IPS DF 4.7 (cell line): ENCODE measurements around the gene CENPM.

ENCODE experiments used
- DNase-seq: peaks from one replicate; pipeline ENCODE4 v3.0.0-alpha.2; 2013; ENCODE audit warnings: low spot score; ENCODE audit errors: extremely low read depth

CENPM gene

DNA sequence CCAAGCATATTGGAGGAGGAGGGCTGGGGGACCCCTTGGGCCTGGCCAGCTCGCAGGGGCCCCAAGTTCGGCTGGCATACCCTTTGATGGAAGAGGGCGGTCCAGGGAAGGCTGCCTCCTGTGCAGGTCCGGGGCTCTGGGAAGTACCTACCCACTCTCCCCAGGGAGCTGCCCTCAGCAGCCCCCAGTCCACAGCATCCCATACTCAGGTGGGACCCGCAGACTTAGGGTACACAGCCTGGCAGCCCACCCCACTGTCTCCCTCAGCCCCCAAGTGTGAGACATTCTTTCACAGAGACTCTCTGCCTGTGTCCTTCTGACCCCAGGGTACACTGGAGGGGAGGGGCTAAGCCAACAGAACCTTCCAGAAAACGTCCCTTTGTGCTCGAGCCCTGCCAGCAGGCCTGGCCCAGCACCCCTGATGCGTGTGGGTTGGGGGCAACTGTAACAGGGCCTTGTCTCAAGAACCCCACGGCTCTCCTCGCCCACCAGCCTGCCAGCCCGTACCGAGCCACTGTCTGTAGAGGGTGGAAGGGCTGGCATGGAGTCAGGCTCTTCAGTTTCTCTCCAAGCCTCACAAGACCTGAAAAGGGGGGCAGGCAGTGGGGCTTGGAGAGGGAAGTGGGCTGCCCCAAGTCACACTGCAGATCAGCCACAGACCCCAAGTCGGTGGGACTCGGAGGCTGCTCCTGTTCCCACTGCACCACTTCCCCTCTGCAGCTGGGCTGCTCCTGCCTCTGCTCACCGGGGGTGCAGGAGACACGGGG, 13.4 kb downstream of the CENPM start:
- DNase-seq, result no peak

DNA sequence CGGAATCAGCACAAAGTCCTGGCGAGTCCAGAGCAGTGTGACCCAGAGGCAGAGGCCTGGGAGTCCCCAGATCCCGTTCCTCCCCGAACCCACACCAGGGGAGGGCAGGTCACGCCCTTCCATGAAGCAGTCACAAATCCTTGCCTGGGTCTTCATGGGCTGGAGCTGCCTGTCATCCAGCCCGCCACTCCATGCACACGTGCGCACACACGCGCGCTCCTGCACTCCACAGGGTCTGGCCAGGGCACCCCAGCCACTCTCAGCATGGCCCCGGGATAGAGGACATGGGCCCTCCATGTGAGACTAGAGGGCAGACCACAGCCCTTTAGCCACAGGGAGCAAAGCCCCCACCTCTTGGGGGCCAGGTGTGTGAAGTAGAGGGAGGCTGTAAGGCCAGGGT, 14.6 kb downstream of the CENPM start:
- DNase-seq, result no peak

DNA sequence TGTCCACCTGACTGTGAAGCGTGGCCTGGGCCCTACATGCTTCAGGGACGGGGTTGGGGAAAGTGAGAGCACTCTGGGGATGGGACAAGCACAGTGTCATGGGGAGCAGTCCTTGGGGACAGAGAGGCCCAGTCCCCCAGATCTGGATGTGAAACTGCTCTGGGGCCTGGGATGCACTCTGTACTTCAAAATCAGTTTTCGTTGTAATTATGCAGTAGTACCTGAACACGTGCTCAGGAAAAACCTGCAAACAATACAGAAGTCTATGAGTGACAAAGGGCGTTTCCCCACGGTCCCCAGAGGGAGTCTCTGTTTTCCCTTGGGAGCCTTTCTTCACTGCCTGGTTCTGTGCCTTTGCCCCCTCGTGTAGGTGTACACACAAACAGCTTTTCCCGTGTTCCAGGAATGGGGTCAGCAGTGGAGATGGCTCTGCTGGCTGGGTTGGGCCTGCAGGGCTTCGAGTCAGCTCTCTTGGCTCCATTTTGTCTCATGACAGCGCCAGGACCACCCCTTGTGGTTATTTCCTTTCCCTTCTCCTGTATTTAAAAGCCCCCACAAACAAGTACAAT, 15.2 kb downstream of the CENPM start:
- DNase-seq, result no peak

DNA sequence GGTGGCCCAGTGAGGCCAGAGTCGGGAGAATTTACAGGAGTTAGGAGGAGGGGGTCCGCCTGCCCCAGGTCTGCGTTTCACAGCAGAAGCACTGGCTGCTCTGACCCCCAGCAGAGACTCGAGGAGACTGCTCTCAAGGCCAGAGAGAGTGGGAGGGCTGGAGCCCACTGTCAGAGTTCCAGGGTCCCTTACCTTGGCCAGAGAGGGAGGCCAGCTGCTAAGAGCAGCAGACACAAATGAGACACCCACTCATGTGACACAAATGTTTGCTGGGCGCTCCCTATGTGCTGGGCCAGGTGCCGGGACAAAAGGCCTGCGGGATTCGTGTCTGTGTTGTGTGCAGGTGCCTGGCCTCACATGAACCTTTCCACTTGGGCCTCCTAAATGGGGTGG, 17.5 kb downstream of the CENPM start:
- DNase-seq, result no peak

DNA sequence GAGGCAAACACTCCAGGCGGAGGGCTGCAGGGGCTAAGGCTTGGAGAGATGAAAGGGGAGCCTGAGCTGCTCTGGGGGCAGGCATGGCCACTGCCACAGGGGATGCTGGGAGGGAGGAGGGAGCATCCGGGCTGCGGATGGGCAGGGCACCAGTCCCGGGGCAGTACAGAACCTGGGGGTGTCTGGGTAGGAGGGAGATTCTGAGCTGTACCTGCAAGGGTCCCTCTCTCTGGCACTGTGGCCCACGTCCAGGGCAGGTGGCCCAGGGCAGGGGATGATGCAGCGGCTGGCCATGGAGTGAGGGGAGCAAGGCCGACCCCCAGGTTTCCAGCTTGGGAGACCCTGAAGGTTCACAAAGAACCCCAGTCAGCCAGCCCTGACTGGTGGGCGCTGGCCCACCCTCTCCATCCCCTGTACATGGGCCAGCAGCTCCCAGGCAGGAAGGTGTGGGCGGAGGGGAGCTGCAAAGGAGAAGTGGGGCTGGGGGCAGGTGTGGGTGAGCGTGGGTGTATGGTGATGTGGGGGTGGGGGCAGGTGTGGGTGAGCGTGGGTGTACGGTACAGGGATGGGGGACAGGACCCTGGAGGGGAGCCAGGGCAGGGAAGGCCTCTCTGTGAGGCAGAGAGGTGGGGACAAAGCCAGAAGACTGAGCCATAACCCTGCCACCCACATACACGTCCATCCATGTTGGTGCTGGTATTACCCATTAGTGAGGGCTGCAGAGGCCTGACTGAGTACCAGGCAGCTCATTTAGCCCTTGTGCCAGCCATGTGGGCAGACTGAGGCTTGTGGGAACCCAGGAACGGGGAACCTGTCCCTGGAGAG, 18.1 kb downstream of the CENPM start:
- DNase-seq, result no peak

DNA sequence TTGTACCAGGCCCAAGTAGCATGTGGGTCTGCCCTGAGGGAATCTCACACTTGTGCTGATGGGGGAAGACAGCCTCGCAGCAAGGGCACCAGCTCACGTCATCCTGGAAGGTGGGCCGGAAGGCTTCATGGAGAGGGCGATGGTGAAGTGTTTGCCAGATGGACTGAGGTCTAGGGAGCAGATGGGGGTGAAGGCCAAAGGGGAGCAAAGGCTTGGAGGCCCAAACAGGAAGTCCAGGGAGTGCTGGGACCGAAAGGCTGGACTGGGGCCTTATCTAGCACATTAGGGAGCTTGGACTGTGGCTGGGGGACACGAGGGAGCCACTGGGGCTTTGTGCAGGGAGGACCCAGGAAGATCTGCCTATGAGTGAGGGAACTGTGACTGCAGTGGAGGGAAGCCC, 19.1 kb downstream of the CENPM start:
- DNase-seq, result no peak

DNA sequence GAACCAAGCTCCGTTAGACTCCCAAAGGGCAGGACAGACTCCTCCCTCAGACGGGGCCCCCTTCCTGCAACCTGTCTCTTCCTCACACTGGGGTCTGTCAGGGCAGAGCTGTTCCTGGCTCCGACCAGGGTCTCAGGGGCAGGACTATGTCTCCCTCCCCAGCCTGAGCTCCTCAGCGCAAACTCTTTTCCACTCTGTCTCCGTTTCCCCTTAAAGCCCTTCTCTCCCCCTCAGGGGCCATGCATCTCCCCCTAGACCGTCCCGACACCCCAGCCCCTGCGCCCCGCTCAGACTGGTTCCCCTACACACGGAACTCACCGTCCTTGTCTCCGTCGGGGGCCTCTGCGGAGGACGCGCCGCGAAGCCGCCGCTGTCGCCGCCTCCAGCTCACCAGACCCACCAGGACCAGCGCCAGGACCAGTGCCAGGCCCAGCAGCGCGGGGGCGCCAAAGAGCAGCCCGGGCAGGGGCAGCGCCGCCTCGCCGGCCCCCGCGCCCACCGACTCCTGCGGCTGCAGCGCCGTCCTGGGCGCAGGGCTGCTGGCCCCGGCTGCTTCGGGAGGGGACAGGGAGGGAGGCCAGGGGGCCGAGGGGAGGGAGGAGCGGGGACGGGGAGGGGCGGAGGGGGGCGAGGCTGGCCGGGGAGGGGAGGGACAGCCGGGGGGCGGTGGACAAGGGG, 21.0 kb downstream of the CENPM start:
- no peak for DNase-seq

DNA sequence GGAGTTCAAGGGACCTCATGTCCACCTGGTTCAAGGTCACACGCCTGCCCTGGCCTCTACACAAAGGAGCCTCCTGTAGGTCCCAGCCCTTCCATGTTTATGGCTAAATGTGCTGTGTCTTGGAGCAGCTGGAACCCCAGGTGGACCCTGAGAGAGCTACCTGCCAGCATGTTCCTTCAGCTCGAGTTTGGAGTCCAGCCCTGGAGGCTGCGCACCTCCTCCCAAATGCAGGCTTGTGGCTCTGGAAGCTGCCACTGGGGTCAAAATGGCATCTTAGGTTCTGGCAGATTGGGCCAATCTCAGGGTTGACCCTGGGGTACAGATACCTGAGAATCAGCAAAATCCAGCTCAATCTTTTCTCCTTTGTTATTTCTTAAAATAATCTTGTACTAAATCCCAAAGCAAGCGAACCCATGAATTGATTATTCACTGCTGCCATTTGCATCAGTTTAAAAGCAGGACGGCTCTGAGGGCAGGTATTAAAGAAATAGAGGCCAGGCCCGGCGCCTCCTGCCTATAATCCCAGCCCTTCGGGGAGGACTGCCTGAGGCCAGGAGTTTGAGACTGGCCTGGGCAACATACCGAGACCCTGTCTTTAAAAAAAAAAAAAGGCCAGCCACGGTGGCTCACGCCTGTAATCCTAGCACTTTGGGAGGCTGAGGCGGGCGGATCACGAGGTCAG, 23.2 kb downstream of the CENPM start:
- no peak for DNase-seq

DNA sequence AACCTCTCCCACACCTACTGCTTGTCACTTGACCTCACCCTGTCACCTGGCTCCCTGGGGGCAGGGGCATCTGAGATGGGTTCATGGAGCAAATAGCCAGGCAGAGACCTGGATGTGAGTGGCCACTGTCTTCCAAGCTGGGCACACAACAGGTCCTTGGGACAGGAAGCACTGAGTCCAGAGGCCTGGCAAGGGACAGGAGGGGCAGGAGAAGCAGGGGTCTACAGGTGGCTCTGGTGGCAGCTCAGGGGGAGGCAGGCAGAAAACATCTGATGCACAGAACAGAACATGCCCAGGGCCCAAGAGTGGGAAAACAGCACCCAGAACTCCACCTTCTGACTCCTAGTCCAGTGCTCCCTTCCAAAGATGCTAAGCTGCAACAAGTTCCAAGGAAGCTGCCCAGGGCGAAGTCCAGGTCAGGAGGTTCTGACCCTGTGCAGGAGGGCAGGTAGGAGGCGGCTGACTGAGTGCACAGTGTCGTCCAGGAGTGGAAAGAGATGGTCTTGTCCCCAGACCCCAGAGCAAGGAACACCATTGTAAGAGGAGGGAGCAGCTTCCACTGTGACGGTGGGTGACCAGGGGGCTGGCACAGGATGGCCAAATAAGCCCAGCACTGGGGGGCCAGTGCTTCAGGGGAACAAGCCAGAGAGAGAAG, 23.9 kb downstream of the CENPM start:
- DNase-seq, result no peak

DNA sequence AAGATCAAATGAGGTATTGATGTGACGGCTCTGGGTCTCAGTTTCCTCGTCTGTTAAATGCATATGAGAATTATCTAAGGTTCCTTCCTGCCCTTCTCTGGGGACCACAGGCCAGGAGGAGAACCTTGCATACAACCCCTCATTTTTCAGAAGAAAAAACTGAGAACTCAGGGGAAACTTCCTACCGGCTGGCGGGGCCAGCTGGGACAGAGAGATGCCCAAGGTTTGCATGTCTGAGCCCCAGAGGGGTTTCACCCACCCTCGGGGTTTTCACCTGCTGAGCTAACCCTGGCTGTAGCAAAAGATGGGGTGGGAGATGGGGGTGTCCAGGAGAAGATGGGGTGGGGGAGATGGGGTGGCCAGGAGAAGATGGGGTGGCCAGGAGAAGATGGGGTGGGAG, 24.6 kb downstream of the CENPM start:
- no peak for DNase-seq

DNA sequence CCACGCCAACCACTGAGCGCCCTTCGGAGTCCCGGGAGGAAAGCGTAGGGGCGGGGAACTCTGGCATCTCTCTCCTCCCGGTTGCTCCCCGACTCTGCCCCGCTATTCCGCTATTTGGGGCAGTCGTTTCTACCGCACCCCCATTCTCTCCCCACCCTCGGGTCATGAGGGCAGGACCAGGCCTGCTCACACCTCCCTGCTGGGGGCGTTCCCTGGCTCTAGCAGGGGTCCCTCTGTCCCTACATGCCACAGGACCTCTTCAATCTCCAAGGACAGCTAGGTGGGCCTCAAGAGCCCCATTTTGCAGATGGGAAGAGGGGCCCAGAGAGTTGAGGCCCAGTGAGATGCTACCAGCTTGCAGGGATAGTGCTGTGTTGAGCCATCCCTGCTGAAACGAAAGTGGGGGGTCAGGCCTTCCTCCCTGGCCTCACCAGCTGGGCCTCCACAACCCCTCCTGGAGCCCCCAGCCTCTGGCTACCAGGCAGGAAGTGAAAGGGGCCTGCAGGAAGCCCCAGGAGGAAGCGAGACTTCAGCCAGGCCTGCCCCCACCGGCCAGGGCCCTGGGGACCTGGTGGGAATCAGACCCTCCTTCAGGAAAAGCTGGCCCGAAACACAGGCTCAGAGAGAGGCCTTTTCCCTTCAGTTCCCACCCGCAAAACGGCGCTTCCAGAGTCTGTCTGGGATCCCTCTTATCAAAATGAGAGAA, 26.5 kb downstream of the CENPM start:
- no peak for DNase-seq

DNA sequence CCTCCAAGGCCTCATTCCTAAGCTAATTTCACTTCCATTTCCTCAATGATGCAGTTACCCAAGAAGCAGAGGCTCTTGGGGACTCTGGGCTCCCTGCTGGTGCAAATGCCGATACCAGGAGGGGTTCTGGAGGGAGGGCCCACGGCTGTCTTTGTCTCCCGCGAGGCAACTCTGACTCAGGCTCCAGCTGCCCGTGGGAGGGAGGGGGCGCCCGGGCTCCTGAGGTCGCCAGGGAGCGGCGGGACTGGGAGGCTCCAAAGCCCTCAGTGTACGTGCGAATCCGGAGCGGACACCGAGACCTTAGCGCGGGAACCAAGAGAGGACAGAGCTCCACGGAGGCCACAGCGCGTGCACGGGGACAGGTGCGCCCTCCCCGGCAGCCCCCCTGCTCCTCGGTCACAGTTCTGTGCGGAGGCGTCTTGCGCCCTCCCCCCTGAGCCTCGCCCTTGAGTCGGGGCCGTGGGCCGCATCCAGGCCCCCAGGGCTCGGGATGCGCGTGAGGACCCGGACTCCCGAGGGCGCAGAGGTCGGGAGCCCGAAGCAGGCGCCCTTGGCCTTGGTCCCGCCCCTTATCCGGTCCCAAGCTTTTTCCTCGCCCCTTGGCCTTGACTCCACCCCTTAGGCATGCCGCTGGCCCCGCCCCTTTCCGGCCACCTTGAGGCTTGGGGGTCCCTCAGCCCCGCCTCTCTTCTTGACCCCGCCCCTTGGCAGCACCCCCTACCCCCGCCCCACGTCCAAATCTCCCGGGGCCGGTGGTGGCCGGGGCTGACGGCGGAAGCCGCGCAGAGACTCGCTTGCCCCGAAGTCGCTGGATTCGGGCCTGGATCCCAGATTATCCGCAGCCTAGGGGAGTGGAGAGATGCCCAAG, 27.4 kb downstream of the CENPM start:
- peak; percentile 64 for DNase-seq

DNA sequence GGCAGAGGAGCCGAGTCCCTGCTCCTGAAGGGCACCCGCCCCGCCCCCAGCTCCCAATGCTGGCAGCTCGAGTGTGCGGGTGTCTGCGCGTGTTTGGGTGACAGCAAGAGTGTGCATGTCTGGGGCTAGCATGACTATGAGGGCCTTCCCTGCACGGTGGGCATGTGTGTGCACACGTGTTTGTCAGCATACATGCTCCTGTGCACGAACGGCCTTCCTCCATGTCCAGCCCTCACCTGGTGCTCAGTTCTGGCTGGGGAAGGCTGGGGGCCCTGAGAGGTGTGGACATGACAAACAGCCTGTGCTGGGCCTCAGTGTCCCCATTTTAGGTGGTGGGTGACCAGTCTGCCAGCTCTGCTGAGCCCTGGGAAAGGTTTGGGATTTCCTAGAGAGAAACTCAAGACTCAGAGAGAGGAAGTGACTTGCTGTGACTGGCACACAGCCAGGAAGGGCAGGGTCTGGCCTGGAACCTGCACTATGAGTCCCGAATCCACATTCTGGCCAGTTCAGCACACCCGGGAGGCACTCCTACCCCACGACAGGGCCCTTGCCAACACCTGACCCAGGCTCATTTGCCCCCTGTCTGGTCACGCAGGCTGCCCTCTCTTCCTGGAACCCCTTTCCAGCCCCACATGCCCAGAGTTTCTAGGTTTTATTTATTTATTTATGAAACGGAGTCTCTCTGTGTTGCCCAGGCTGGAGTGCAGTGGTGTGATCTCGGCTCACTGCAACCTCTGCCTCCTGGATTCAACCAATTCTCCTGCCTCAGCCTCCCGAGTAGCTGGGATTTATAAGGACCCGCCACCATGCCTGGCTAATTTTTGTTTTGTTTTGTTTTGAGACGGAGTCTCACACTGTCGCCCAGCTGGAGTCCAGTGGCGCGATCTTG, 28.8 kb downstream of the CENPM start:
- no peak for DNase-seq

DNA sequence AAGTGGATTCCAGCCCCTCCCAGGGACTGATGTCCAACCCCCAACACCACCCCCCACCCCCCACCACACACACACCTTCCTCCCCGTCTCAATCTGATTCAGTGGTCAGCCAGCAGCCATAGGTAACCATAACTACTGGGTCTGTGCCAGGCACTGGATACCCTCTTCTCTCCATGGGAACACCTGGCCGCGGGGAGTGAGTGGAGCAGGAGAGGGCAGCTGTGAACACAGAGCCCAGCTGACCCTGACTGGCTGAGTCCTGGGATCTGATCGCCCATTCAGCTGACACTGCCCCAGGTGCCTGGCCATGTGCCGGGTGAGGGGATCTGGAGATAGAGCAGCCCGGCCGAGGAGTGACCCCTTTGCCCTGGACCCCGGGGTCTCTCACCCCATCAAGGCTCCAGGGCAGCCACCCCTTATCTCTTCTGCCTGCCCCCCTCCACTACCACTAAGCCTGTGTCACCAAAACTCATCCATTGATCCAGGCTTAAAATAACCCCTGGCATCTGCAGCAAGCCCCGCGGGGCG, 29.5 kb downstream of the CENPM start:
- no peak for DNase-seq

DNA sequence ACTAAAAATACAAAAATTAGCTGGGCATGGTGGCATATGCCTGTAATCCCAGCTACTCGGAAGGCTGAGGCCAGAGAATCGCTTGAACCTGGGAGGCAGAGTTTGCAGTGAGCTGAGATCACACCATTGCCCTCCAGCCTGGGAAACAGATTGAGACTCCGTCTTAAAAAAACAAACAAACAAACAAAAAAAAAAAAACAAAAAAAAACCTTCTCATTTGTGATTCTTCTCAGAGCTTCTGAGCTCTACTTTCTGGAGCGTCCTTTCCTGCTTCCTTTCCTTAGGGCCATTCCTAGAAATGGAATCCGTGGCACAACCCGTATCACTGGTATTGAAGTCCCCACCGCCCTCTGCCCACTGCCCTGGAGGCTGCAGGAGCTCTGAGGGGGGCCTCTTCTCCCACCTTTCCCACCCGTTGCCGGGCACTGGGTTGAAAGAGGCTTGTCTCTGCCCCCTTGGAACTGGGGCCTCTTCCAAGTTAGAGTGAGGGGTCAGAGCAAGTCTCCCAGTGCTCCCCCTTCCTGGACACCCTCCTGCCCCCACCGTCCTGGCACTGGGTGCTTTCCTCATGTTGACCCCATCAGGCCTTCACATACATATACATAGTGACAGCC, 30.1 kb downstream of the CENPM start:
- no peak for DNase-seq

DNA sequence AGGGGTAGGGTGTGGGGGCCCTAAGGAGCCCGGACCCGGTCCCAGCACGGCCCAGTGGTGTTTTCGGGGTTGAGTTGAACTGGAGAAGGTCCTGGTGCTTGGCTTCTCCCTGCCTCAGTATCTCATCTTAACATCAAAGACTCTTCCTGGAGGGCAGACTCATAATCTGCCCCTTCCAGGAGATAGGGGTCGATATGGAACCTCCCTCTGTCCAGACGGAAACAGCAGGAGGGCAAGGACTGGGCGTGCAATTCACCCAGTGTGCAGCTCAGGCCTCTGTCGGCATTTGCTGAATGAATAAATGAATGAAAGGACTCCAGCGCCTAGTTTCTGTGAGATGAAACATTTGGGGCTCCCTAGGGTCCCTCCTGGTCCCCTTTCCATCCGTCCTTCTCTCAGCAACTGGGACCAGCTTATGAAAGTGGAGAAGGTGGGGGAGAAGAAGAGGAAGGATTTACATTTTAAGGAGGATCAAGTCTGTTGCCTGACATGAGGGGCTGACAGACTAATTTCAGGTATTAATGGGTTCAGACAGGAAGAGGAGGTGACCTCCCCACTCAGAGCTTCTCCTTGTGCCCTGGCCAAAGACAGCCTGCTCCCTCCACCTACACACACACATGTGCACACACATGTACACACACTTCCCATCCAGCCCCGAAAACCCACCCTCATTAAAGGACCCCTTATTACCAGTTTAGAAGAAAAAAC, 31.0 kb downstream of the CENPM start:
- no peak for DNase-seq
